ENCODE results near the gene POGZ. TPM values are rescaled to one million over a fixed set of nuclear protein-coding genes. Genes with fewer than 3 reads are reported as not detected.

Gene POGZ
- total RNA-seq, 1 experiment from 2014 or later, result 76.0 TPM

DNA sequence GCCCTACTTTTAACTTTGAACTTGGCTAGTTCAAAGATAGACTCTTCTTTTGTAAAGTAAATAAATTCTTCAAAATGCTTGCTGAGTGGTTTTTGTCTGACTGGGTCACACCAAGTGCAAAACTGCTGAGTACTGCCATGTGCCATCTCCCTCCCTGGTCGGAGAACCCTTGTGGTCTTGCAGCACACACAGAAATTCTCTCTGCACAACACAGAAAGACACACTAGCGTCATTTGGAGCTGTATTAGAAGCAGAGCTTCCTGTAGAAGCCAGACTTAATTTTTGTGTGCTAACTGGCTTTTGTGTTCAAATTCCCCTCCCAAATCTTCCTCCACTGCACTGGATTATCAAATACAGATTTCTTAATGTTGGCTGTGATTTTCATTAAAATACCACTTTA lies 57.4 kb downstream of the POGZ start:
- DNase-seq (ENCODE audit: low read depth, low spot score) (no peak), ATAC-seq (no peak)
- Histone ChIP-seq H3K4me1 (ENCODE audit: control insufficient read depth, insufficient read depth, low read length) (peaks cover 16% of the 10 kb centered on the region), H3K27me3 (ENCODE audit: control insufficient read depth, insufficient read depth, low read length) (no peaks in the 10 kb centered on the region), H3K27ac (ENCODE audit: low read length) (no peak overlapping the region), H3K36me3 (ENCODE audit: control insufficient read depth, insufficient read depth, low read length) (peaks cover 33% of the 10 kb centered on the region), H3K4me3 (ENCODE audit: low read depth in 2 of 2, low read length in 2 of 2) (no peak overlapping the region), H3K9me3 (ENCODE audit: control insufficient read depth, insufficient read depth, low read depth, low read length) (no peaks in the 10 kb centered on the region)
- BruUV-seq (replicated peaks), result no TSS peak
- ChIA-PET CTCF (no interaction called here), POLR2A (no interaction called here)
- in situ Hi-C loops (cut with HindIII; ENCODE audit: low pct_unique_long_range_greater_than_20kb, low sequenced_read_pairs), result no loop called here
- intact Hi-C loops (cut with micrococcal nuclease; ENCODE audit: unreplicated experiment), result no loop called here
- TF ChIP-seq SIN3A (IDR thresholded peaks at IDR 0.05; ENCODE audit: borderline replicate concordance, insufficient read depth, low read depth, low read length), result no peak
- TF ChIP-seq, protein P1, sequence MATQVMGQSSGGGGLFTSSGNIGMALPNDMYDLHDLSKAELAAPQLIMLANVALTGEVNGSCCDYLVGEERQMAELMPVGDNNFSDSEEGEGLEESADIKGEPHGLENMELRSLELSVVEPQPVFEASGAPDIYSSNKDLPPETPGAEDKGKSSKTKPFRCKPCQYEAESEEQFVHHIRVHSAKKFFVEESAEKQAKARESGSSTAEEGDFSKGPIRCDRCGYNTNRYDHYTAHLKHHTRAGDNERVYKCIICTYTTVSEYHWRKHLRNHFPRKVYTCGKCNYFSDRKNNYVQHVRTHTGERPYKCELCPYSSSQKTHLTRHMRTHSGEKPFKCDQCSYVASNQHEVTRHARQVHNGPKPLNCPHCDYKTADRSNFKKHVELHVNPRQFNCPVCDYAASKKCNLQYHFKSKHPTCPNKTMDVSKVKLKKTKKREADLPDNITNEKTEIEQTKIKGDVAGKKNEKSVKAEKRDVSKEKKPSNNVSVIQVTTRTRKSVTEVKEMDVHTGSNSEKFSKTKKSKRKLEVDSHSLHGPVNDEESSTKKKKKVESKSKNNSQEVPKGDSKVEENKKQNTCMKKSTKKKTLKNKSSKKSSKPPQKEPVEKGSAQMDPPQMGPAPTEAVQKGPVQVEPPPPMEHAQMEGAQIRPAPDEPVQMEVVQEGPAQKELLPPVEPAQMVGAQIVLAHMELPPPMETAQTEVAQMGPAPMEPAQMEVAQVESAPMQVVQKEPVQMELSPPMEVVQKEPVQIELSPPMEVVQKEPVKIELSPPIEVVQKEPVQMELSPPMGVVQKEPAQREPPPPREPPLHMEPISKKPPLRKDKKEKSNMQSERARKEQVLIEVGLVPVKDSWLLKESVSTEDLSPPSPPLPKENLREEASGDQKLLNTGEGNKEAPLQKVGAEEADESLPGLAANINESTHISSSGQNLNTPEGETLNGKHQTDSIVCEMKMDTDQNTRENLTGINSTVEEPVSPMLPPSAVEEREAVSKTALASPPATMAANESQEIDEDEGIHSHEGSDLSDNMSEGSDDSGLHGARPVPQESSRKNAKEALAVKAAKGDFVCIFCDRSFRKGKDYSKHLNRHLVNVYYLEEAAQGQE (IDR thresholded peaks at IDR 0.05; ENCODE audit: insufficient read depth in 1 of 2, low read depth in 2 of 2, low read length in 1 of 2), result no peak
- TF ChIP-seq TCF7L2 (IDR thresholded peaks at IDR 0.05; ENCODE audit: low read depth, low read length), result no peak
- TF ChIP-seq, protein P2, sequence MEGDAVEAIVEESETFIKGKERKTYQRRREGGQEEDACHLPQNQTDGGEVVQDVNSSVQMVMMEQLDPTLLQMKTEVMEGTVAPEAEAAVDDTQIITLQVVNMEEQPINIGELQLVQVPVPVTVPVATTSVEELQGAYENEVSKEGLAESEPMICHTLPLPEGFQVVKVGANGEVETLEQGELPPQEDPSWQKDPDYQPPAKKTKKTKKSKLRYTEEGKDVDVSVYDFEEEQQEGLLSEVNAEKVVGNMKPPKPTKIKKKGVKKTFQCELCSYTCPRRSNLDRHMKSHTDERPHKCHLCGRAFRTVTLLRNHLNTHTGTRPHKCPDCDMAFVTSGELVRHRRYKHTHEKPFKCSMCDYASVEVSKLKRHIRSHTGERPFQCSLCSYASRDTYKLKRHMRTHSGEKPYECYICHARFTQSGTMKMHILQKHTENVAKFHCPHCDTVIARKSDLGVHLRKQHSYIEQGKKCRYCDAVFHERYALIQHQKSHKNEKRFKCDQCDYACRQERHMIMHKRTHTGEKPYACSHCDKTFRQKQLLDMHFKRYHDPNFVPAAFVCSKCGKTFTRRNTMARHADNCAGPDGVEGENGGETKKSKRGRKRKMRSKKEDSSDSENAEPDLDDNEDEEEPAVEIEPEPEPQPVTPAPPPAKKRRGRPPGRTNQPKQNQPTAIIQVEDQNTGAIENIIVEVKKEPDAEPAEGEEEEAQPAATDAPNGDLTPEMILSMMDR (IDR thresholded peaks at IDR 0.05), result no peak

DNA sequence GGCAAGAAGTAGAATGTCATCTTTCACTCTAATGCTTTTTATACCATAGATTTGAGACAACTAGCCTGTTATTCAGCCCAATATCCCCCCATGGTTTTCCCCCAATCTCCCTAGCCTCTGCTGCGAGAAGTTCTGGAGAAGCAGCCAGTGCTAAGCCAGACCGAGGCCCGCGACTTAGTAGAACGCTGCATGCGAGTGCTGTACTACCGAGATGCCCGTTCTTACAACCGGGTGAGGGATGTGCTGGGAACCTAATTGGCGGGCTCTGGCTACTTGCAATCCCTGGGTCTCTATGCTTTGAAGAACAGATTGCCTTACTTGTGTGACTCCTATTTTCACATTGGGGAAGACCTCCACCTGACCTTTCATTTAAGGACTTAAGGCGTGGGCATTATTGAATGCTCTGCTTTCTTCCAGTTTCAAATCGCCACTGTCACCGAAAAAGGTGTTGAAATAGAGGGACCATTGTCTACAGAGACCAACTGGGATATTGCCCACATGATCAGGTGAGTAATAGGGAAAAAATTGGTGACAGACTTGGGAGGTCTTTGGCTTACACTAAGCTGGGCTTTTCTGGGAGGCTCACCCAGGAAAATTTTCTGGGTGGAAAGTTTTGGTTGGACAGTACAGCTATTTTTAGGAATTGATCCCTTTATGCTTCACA lies 58.0 kb downstream of the POGZ start:
- H3K4me3 ChIP-seq (ENCODE audit: low read depth in 2 of 2, low read length in 2 of 2), result no peak overlapping the region; a peak in 1 of 4 replicates
- ChIA-PET POLR2A (no interaction called here), CTCF (no interaction called here)
- H3K9me3 ChIP-seq (ENCODE audit: control insufficient read depth, insufficient read depth, low read depth, low read length), result no peaks in the 10 kb centered on the region
- intact Hi-C loops (cut with micrococcal nuclease; ENCODE audit: unreplicated experiment) (no loop called here), in situ Hi-C loops (cut with HindIII; ENCODE audit: low pct_unique_long_range_greater_than_20kb, low sequenced_read_pairs) (no loop called here)
- TF ChIP-seq POLR2AphosphoS5 (IDR thresholded peaks at IDR 0.05; ENCODE audit: low read depth, low read length), result peak; percentile 20; the same call in 1 of the 2 replicates
- TF ChIP-seq, protein P2 (IDR thresholded peaks at IDR 0.05), result no peak
- H3K4me1 ChIP-seq (ENCODE audit: control insufficient read depth, insufficient read depth, low read length), result peaks cover 16% of the 10 kb centered on the region
- DNase-seq (ENCODE audit: low read depth, low spot score) (no peak), ATAC-seq (no peak)
- peaks cover 29% of the 10 kb centered on the region for H3K36me3 ChIP-seq (ENCODE audit: control insufficient read depth, insufficient read depth, low read length)
- no TSS peak for BruUV-seq (replicated peaks)
- no peaks in the 10 kb centered on the region for H3K27me3 ChIP-seq (ENCODE audit: control insufficient read depth, insufficient read depth, low read length)
- no peak overlapping the region; the same call in 1 of the 2 replicates for H3K27ac ChIP-seq (ENCODE audit: low read length)
